Activated CD8-positive, alpha-beta T cell treated with anti-CD3 and anti-CD28 coated beads for 36 hours (primary cell): ENCODE results near the gene STOML1. TPM values are rescaled to one million over a fixed set of nuclear protein-coding genes. Genes with fewer than 3 reads are reported as not detected.

Source experiments
- ATAC-seq: fragments of 200-7000 bp; cut with Tn5 transposase; one replicate; pipeline ENCODE4 v1.10.0; 2021; ENCODE audit warnings: mild to moderate bottlenecking, moderate library complexity
- CTCF ChIA-PET: fragments of 350-600 bp; sonication (Branson Sonifier 250); formaldehyde crosslinking; loops from one replicate; lab custom pipeline; 2021; ENCODE audit warnings: antibody characterized with exemption; lab: Charles Lee
- POLR2A ChIA-PET: fragments of 350-600 bp; sonication (Branson Sonifier 250); formaldehyde crosslinking; loops from one replicate; lab custom pipeline; 2021; ENCODE audit warnings: antibody characterized with exemption; lab: Charles Lee
- DNase-seq: peaks from one replicate; pipeline ENCODE4 v3.0.0-alpha.2; 2020
- H3K27ac Mint-ChIP-seq: one replicate; pipeline ENCODE4 v1.8.0; 2021; ENCODE audit warnings: mild to moderate bottlenecking, mixed read lengths
- H3K27me3 Mint-ChIP-seq: one replicate; pipeline ENCODE4 v1.8.0; 2021; ENCODE audit warnings: mixed read lengths
- H3K36me3 Mint-ChIP-seq: one replicate; pipeline ENCODE4 v1.8.0; 2021; ENCODE audit warnings: low read depth, mixed read lengths
- H3K4me1 Mint-ChIP-seq: one replicate; pipeline ENCODE4 v1.8.0; 2021; ENCODE audit warnings: low read depth, mixed read lengths
- H3K4me3 Mint-ChIP-seq: one replicate; pipeline ENCODE4 v1.8.0; 2021; ENCODE audit warnings: mild to moderate bottlenecking, moderate library complexity, mixed read lengths
- H3K9me3 Mint-ChIP-seq: one replicate; pipeline ENCODE4 v1.8.0; 2021; ENCODE audit warnings: mixed read lengths
- CTCF ChIP-seq: fragments of 200-600 bp; IDR thresholded peaks from one replicate; pipeline ENCODE4 v1.8.0; 2022; ENCODE audit warnings: antibody characterized with exemption, mild to moderate bottlenecking
- intact Hi-C: fragments of 100-400 bp; cut with micrococcal nuclease; formaldehyde crosslinking; loops from one replicate; pipeline ENCODE4 v1.10.0; 2022
- total RNA-seq, 2 experiments: library from RNA; stranded (reverse); gene quantifications; one replicate each; pipeline ENCODE4 v1.2.3, GENCODE V29; 2021

The STOML1 gene
- total RNA-seq, 2 experiments from 2014 or later: 5.2 to 6.5 TPM

GRCh38 chr15:73988445-73988969, 3.6 kb downstream of the STOML1 start:
- intact Hi-C loops: no loop called here
- DNase-seq (no peak), ATAC-seq (no peak)
- Mint-ChIP-seq H3K4me1 (peaks cover 27% of the 10 kb centered on the region), H3K9me3 (no peaks in the 10 kb centered on the region), H3K4me3 (no peak overlapping the region), H3K27ac (no peak overlapping the region), H3K27me3 (no peaks in the 10 kb centered on the region), H3K36me3 (peaks cover 8% of the 10 kb centered on the region)
- CTCF ChIA-PET: interaction anchor here (11.4 kb wide), 1 partner anchor 13 kb away, joined by 106 read pairs; no protein-coding TSS in a partner anchor
- POLR2A ChIA-PET: no interaction called here
- no peak for TF ChIP-seq CTCF

- ChIA-PET POLR2A (no interaction called here), CTCF (interaction anchor here (11.4 kb wide), 1 partner anchor 12 kb away, joined by 106 read pairs; no protein-coding TSS in a partner anchor)
- DNase-seq (no peak), ATAC-seq (no peak)
- intact Hi-C loops: no loop called here
- peaks cover 25% of the 10 kb centered on the region for H3K4me1 Mint-ChIP-seq
- no peaks in the 10 kb centered on the region for H3K27me3 Mint-ChIP-seq
- TF ChIP-seq CTCF: no peak
- peaks cover 8% of the 10 kb centered on the region for H3K36me3 Mint-ChIP-seq
- no peak overlapping the region for H3K4me3 Mint-ChIP-seq
- no peak overlapping the region for H3K27ac Mint-ChIP-seq
- H3K9me3 Mint-ChIP-seq: no peaks in the 10 kb centered on the region
These were observed 4.2 kb downstream of the STOML1 start for GRCh38 chr15:73987681-73988444.

- H3K4me1 Mint-ChIP-seq: peaks cover 25% of the 10 kb centered on the region
- no peaks in the 10 kb centered on the region for H3K27me3 Mint-ChIP-seq
- H3K36me3 Mint-ChIP-seq: peaks cover 8% of the 10 kb centered on the region
- intact Hi-C loops: no loop called here
- H3K9me3 Mint-ChIP-seq: no peaks in the 10 kb centered on the region
- no peak for DNase-seq
- ATAC-seq: no peak
- POLR2A ChIA-PET: no interaction called here
- TF ChIP-seq CTCF: no peak
- no peak overlapping the region for H3K4me3 Mint-ChIP-seq
- H3K27ac Mint-ChIP-seq: no peak overlapping the region
- CTCF ChIA-PET: interaction anchor here (11.4 kb wide), 1 partner anchor 11 kb away, joined by 106 read pairs; no protein-coding TSS in a partner anchor
These were observed 4.8 kb downstream of the STOML1 start for GRCh38 chr15:73987250-73987649.

GRCh38 chr15:73986776-73987056, 5.4 kb downstream of the STOML1 start:
- peaks cover 8% of the 10 kb centered on the region for H3K36me3 Mint-ChIP-seq
- ChIA-PET POLR2A (no interaction called here), CTCF (interaction anchor here (1.5 to 11.4 kb wide), 2 partner anchors 11 to 62 kb away, joined by 5 to 106 read pairs; no protein-coding TSS in a partner anchor)
- ATAC-seq: no peak
- H3K27me3 Mint-ChIP-seq: no peaks in the 10 kb centered on the region
- intact Hi-C loops: no loop called here
- no peak for DNase-seq
- TF ChIP-seq CTCF: no peak
- no peaks in the 10 kb centered on the region for H3K9me3 Mint-ChIP-seq
- no peak overlapping the region for H3K27ac Mint-ChIP-seq
- H3K4me3 Mint-ChIP-seq: no peak overlapping the region
- peaks cover 30% of the 10 kb centered on the region for H3K4me1 Mint-ChIP-seq
